ENCODE results near the gene PTX4. TPM values are rescaled to one million over a fixed set of nuclear protein-coding genes. Genes with fewer than 3 reads are reported as not detected.
A peak's percentile ranks its signal among the peaks of the same experiment; 100 is the strongest.

The PTX4 gene
- polyA plus RNA-seq, 1 donor (not counting 4 experiments of a cell fraction or from before 2014, with no cell fraction given) = not detected

GRCh38 chr16:1533443-1533951 lies 44.8 kb upstream of the PTX4 start, which contains the start of gene TMEM204:
TSS of gene TMEM204 (plus strand) at chr16:1533666. CDS start at chr16:1534276, 610 bp downstream.
- Histone ChIP-seq H3K27ac (ENCODE audit: control insufficient read depth, insufficient read depth, low read length) (peak within 1 kb of the TSS; percentile 43), H3K79me2 (ENCODE audit: control insufficient read depth, insufficient read depth, low read length) (no peaks in the 10 kb centered on the region), H3K9ac (ENCODE audit: control insufficient read depth, extremely low read depth, insufficient read depth, low read length) (peak within 1 kb of the TSS; percentile 44), H3K36me3 (ENCODE audit: control insufficient read depth in 2 of 2, extremely low read depth in 1 of 2, insufficient read depth in 2 of 2, low read length in 2 of 2) (peaks cover 0 to 7% of the 10 kb centered on the region in 2 experiments), H4K20me1 (ENCODE audit: control insufficient read depth, extremely low read depth, insufficient read depth, low read length) (no peaks in the 10 kb centered on the region), H2AFZ (ENCODE audit: control insufficient read depth, low read length) (peak within 1 kb of the TSS; percentile 79), H3K9me3 (ENCODE audit: control insufficient read depth, low read depth, low read length) (no peaks in the 10 kb centered on the region), H3K4me1 (ENCODE audit: control insufficient read depth, extremely low read depth, insufficient read depth, low read length) (peaks cover 49% of the 10 kb centered on the region), H3K4me3 (ENCODE audit: control insufficient read depth in 2 of 3, extremely low read depth in 1 of 3, insufficient read depth in 2 of 3, low read depth in 1 of 3, low read length in 3 of 3) (peak within 1 kb of the TSS; percentile 8 to 45 (median 10)), H3K27me3 (ENCODE audit: control insufficient read depth, extremely low read depth, insufficient read depth, low read length) (peaks cover 6% of the 10 kb centered on the region), H3K9me1 (ENCODE audit: control insufficient read depth, extremely low read depth, insufficient read depth, low read length) (no peaks in the 10 kb centered on the region), H3K4me2 (ENCODE audit: control insufficient read depth, extremely low read depth, insufficient read depth, low read depth, low read length) (peak within 1 kb of the TSS; percentile 64)
- TF ChIP-seq EZH2 (IDR thresholded peaks at IDR 0.05; ENCODE audit: low read length) = no peak
- TF ChIP-seq CTCF (optimal IDR thresholded peaks at IDR 0.05 in 1 of 3, IDR thresholded peaks at IDR 0.05 in 1 of 3, conservative IDR thresholded peaks at IDR 0.05 in 1 of 3; ENCODE audit: extremely low read depth in 1 of 3, insufficient read depth in 2 of 3, low read length in 3 of 3) = no peak
- dilution Hi-C loops (cut with MboI; ENCODE audit: extremely low pct_ligation_motif_present, low sequenced_read_pairs) = no loop called here
- no peak for FAIRE-seq
- DNase-seq (ENCODE audit: low read depth, low spot score) = no peak

- Histone ChIP-seq H3K27me3 (ENCODE audit: control insufficient read depth, extremely low read depth, insufficient read depth, low read length) (peaks cover 6% of the 10 kb centered on the region), H3K27ac (ENCODE audit: control insufficient read depth, insufficient read depth, low read length) (no peak overlapping the region), H3K9me1 (ENCODE audit: control insufficient read depth, extremely low read depth, insufficient read depth, low read length) (no peaks in the 10 kb centered on the region), H3K9ac (ENCODE audit: control insufficient read depth, extremely low read depth, insufficient read depth, low read length) (no peak overlapping the region), H4K20me1 (ENCODE audit: control insufficient read depth, extremely low read depth, insufficient read depth, low read length) (no peaks in the 10 kb centered on the region), H3K79me2 (ENCODE audit: control insufficient read depth, insufficient read depth, low read length) (no peaks in the 10 kb centered on the region), H3K4me3 (ENCODE audit: control insufficient read depth in 2 of 3, extremely low read depth in 1 of 3, insufficient read depth in 2 of 3, low read depth in 1 of 3, low read length in 3 of 3) (no peak overlapping the region), H3K4me2 (ENCODE audit: control insufficient read depth, extremely low read depth, insufficient read depth, low read depth, low read length) (peak overlapping the region; percentile 3), H2AFZ (ENCODE audit: control insufficient read depth, low read length) (no peak overlapping the region), H3K4me1 (ENCODE audit: control insufficient read depth, extremely low read depth, insufficient read depth, low read length) (peaks cover 49% of the 10 kb centered on the region), H3K36me3 (ENCODE audit: control insufficient read depth in 2 of 2, extremely low read depth in 1 of 2, insufficient read depth in 2 of 2, low read length in 2 of 2) (peaks cover 0 to 7% of the 10 kb centered on the region in 2 experiments), H3K9me3 (ENCODE audit: control insufficient read depth, low read depth, low read length) (no peaks in the 10 kb centered on the region)
- TF ChIP-seq CTCF (optimal IDR thresholded peaks at IDR 0.05 in 1 of 3, IDR thresholded peaks at IDR 0.05 in 1 of 3, conservative IDR thresholded peaks at IDR 0.05 in 1 of 3; ENCODE audit: extremely low read depth in 1 of 3, insufficient read depth in 2 of 3, low read length in 3 of 3) = no peak
- FAIRE-seq = no peak
- DNase-seq (ENCODE audit: low read depth, low spot score) = no peak
- dilution Hi-C loops (cut with MboI; ENCODE audit: extremely low pct_ligation_motif_present, low sequenced_read_pairs) = no loop called here
Measured at GRCh38 chr16:1532771-1533170, 44.0 kb upstream of the PTX4 start.

All from keratinocyte (primary cell).